IPS-18c (cell line): ENCODE results near the gene TBL1XR1.

Experiments used
- H3K4me3 ChIP-seq: 2 replicates; pipeline ENCODE4 v1.7.0; 2013; ENCODE audit warnings: low read depth, mild to moderate bottlenecking, low read length, moderate library complexity; ENCODE audit not compliant: insufficient read depth
- H3K9me3 ChIP-seq: one replicate; pipeline ENCODE4 v1.6.1; 2013; ENCODE audit warnings: mild to moderate bottlenecking, low read length, moderate library complexity; ENCODE audit not compliant: control insufficient read depth, insufficient read depth

TBL1XR1 gene

DNA sequence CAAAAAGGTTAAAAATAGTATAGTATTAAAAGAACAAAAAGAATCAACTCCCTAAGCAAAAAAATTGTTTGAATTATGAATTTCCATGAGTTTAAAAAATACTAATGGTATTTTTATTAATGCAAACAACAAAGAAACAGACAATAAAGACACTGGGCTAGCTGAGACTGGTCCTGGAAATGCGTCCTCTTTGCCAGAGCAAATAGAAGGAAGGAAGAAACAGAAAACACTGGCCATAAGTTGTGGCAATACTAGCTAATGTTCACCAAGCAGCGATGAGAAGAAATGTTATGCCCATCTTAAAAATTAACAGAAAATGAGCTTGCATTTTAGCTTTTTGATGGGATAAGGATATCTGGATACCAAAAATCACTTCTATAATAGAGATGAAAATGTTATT, 88.6 kb downstream of the TBL1XR1 start:
- Histone ChIP-seq H3K9me3 (no peaks in the 10 kb centered on the region), H3K4me3 (no peak overlapping the region)

- no peaks in the 10 kb centered on the region for H3K9me3 ChIP-seq
- H3K4me3 ChIP-seq: no peak overlapping the region
Measured at GRCh38 chr3:177107461-177108239, 89.6 kb downstream of the TBL1XR1 start.

- no peak overlapping the region for H3K4me3 ChIP-seq
- H3K9me3 ChIP-seq: no peaks in the 10 kb centered on the region
Measured at GRCh38 chr3:177106594-177106993, 90.7 kb downstream of the TBL1XR1 start.

DNA sequence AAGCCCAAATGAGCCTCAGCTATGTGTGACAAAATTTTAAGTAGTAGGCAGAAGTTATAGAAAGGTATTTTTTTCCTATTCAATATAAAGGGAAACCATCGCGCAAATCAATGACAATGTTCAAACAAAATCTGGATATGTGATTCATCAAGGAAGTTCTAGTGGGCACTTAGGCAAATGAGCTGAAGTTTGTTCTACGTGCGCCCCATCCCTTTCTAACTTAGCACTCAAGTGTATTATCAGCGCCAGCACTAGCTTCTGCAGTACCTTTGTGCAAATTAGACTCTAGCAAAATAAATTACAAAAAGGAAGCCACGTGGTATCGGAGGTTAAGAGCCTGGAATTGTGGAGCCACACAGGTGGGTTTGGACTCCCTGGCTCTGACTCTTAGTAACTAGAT, 91.1 kb downstream of the TBL1XR1 start:
- Histone ChIP-seq H3K4me3 (no peak overlapping the region), H3K9me3 (no peaks in the 10 kb centered on the region)

GRCh38 chr3:177105623-177106022, 91.7 kb downstream of the TBL1XR1 start:
- H3K9me3 ChIP-seq: no peaks in the 10 kb centered on the region
- H3K4me3 ChIP-seq: no peak overlapping the region

DNA sequence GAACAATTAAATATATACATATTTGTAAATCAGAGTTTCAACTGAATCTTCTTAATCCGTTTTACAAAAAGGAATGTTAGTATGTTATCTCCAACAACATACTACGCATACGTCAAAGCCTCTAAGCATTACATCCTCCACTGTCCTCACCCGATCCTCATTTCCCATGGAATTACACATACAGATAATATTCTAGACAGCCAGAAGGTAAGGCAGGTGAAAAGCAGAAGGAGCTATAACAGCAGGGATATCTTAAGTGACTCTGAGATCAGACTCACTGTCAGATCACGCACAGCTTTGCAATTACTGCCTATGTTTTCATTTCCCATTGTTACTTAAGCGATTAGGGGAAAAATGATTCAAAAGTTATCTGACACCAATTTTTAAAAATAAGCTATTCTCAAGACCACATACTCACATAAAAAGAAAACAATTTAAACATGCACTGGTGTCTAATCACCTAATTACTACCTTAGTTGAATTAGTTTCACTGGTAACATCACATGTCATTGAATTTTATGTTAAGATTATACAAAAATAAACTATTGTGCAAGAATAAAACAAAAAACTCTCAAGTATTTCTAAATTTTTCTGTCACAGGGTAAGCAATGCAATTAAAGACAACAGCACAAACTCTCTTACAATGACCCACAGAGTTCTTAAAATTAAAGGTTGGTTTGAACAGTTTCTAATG, 92.8 kb downstream of the TBL1XR1 start:
- no peaks in the 10 kb centered on the region for H3K9me3 ChIP-seq
- H3K4me3 ChIP-seq: no peak overlapping the region

DNA sequence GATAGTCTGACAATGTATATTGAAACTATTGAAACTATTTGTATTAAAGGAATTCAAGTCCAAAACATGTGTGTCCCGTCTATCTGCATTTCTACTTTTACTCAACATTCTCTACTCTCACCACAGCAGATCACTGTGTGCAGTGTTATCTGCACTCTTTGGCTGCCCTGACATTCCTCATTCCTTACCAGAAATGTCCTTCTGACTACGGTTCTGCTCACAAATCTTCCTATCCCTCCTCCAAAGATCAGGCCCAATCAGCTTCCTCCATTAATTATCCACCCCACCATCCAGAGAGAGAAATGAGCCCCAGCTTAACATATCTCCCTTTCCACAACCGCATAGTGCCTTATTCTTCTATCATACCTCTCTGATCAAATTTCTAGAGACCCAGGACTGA, 94.7 kb downstream of the TBL1XR1 start:
- Histone ChIP-seq H3K4me3 (no peak overlapping the region), H3K9me3 (no peaks in the 10 kb centered on the region)

DNA sequence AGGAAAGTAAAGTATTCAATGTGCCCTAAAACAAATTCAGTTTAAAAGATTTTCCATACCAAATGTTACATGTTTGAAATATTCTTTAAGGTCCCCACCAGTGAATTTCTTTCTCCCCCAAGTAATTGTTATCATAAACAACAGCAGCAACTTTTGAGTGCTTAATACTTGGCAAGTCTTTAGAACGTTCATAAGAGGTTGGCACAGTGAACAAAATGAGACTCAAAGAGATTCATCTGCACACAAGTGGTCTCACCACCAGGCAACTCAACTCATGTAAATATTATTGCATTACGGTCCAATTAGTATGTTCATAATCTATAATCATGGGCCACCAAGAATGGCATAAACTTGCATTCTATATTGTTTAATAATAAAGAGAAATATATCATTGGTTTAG, 98.7 kb downstream of the TBL1XR1 start:
- Histone ChIP-seq H3K4me3 (no peak overlapping the region), H3K9me3 (no peaks in the 10 kb centered on the region)

GRCh38 chr3:177096615-177097014, 100.7 kb downstream of the TBL1XR1 start:
- H3K9me3 ChIP-seq: no peaks in the 10 kb centered on the region
- H3K4me3 ChIP-seq: no peak overlapping the region

DNA sequence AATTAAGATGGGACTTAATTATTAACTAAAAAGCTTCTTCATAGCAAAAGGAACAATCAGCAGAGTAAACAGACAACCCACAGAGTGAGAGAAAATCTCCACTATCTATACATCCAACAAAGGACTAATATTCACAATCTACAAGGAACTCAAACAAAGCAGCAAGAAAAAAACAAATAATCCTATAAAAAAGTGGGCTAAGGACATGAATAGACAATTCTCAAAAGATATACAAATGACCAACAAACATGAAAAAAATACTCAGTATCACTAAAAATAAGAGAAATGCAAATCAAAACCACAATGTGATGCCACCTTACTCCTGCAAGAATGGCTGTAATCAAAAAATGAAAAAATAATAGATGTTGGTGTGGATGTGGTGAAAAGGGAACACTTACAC, 103.3 kb downstream of the TBL1XR1 start:
- no peaks in the 10 kb centered on the region for H3K9me3 ChIP-seq

DNA sequence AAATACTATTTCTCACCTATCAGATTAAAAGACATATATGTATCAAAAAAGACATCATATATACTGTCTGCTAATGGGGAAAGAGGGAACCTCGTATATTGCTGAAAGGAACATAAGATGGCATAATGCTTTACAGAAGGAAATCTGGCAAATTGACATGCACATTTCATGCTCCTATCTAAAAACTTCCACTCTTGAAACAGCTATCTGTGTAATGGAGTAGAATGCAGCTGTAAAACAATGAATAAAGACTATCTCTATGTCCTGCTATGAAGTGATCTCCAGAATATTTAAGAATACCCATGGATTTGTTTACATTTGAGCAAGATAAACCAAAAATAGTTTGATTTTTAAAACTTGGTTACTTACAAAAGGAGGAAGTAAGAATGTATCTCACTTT, 107.4 kb downstream of the TBL1XR1 start:
- Histone ChIP-seq H3K9me3 (no peaks in the 10 kb centered on the region), H3K4me3 (no peak overlapping the region)

More for the DNA sequence above, 103.3 kb downstream of the TBL1XR1 start:
- H3K4me3 ChIP-seq: no peak overlapping the region

DNA sequence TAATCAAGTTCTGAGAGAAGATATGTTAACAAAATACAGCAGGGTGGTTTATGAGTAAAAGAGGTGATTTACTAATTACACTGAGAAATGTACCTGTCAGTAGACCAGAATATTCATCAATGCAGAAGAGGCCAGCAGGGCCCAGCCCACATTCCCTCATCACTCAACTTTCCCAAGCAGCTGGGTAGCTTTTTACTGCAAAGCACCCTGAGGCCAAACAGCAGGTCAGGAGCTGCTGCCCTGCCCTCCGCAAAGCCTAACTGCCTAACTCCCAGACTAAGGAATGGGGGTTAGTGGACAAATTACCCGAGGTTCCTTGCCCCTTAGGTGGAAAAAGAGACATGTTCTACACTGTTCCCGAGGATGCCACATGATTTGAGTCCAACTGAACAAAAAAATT, 108.2 kb downstream of the TBL1XR1 start:
- Histone ChIP-seq H3K4me3 (no peak overlapping the region), H3K9me3 (no peaks in the 10 kb centered on the region)

- Histone ChIP-seq H3K4me3 (no peak overlapping the region), H3K9me3 (no peaks in the 10 kb centered on the region)
Measured at GRCh38 chr3:177085794-177086193, 111.5 kb downstream of the TBL1XR1 start.

GRCh38 chr3:177084616-177085015, 112.7 kb downstream of the TBL1XR1 start:
- Histone ChIP-seq H3K9me3 (no peaks in the 10 kb centered on the region), H3K4me3 (no peak overlapping the region)

DNA sequence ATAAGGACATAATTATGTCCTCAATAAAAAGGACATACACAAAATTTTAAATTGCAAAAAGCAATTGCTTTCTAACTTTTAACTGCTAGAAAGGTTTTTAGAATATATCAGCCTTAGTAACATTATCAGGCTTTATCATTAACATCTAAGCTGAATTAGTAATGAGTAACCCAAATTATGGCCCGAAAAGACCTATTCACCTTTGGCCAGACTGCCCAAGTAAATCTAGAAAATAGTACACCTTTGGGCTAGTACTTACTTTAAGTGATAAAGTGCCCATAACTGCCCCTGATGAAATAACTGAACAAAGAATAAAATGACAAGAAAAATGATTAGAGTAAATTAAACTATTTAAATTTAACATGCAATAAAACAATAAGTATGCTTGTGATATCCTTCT, 117.2 kb downstream of the TBL1XR1 start:
- Histone ChIP-seq H3K9me3 (no peaks in the 10 kb centered on the region), H3K4me3 (no peak overlapping the region)

DNA sequence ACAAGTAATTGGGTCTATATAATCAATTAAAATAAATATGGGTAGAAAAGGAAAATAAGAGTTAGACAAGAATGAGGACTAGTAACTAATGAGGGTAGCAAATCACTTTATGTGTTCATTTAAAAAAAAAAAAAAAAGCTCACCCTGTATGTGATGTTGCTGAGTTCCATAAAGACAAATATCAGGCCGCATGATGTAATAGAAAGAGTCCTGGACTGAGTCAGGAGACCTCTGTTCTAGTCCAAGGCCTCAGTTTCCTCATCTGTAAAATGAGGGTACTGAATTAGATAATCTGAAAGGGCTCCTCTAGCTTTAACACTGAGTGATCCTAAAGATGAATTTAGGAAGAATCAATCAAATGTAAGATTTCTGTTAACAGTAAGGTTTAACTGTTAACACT, 117.6 kb downstream of the TBL1XR1 start:
- Histone ChIP-seq H3K4me3 (no peak overlapping the region), H3K9me3 (no peaks in the 10 kb centered on the region)

- H3K4me3 ChIP-seq: no peak overlapping the region
- H3K9me3 ChIP-seq: no peaks in the 10 kb centered on the region
Measured at GRCh38 chr3:177071496-177072156, 125.7 kb downstream of the TBL1XR1 start.
